Measurements from ENCODE around the gene SPOCK2. TPM values are rescaled to one million over a fixed set of nuclear protein-coding genes. Genes with fewer than 3 reads are reported as not detected.

SPOCK2 gene
- total RNA-seq, 1 donor from 2014 or later: 3.2 TPM

GRCh38 chr10:72089618-72090017 is 1.3 kb upstream of the SPOCK2 start:
- Histone ChIP-seq H3K4me2 (peak overlapping the region; percentile 94), H3K27ac (no peak overlapping the region), H3K9ac (no peak overlapping the region), H3F3A (ENCODE audit: low read depth) (peaks cover 30% of the 10 kb centered on the region), H2AFZ (replicated peaks) (no peak overlapping the region), H3K4me3 (no peak overlapping the region), H3K9me3 (ENCODE audit: low read depth) (no peaks in the 10 kb centered on the region), H3K36me3 (no peaks in the 10 kb centered on the region), H3K27me3 (peaks cover 60% of the 10 kb centered on the region), H3K4me1 (peaks cover 42% of the 10 kb centered on the region), H3K79me2 (ENCODE audit: low read depth) (no peaks in the 10 kb centered on the region), H4K20me1 (ENCODE audit: low read depth) (no peaks in the 10 kb centered on the region)
- H3K4me3 Mint-ChIP-seq: peak overlapping the region; percentile 27
- TF ChIP-seq, protein P1, sequence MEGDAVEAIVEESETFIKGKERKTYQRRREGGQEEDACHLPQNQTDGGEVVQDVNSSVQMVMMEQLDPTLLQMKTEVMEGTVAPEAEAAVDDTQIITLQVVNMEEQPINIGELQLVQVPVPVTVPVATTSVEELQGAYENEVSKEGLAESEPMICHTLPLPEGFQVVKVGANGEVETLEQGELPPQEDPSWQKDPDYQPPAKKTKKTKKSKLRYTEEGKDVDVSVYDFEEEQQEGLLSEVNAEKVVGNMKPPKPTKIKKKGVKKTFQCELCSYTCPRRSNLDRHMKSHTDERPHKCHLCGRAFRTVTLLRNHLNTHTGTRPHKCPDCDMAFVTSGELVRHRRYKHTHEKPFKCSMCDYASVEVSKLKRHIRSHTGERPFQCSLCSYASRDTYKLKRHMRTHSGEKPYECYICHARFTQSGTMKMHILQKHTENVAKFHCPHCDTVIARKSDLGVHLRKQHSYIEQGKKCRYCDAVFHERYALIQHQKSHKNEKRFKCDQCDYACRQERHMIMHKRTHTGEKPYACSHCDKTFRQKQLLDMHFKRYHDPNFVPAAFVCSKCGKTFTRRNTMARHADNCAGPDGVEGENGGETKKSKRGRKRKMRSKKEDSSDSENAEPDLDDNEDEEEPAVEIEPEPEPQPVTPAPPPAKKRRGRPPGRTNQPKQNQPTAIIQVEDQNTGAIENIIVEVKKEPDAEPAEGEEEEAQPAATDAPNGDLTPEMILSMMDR (IDR thresholded peaks at IDR 0.05): no peak
- TF ChIP-seq EZH2phosphoT487 (IDR thresholded peaks at IDR 0.05) (no peak), EZH2 (IDR thresholded peaks at IDR 0.05) (no peak)
- no peak for DNase-seq (ENCODE audit: low spot score)
- no peak overlapping the region for H3K27ac Mint-ChIP-seq
- no peaks in the 10 kb centered on the region for H3K9me3 Mint-ChIP-seq
- peaks cover 6% of the 10 kb centered on the region for H3K36me3 Mint-ChIP-seq
- H3K4me1 Mint-ChIP-seq: peaks cover 45% of the 10 kb centered on the region
- H3K27me3 Mint-ChIP-seq (ENCODE audit: insufficient read depth, low read depth): peaks cover 34% of the 10 kb centered on the region

DNA sequence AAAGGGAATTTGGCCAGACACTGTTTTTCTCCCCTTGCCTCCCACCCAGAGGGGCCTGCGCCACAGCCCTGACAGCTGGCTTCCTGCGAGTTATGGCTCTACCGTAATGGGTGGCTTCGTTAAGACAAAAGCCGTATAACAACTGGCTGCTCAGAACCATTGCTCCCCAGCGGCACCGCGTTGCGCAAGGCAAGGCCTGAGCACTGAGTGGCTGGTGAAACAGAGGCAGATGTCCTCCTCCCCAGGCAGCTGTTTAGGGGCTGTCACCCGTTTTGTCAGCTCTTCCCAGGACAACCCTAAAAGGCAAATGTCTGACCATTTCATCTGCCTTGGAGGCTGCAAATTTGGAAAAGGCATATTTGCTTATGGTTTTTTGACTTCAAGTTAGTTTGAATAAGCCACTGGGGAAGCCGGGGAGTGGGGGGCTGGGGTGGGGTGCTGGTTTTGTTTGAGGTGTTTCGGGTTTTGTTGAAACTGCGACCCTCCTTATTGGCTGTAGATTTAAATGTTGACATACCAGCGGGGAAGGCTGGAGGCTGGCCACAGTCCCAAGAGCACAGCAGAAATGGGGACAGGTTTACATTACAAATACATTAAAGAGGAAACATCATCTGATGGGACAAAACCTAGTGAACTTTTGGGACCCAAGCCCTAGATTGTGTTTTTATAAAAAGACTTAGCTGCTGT is 681 bp upstream of the SPOCK2 start:
- Histone ChIP-seq H3K27ac (no peak overlapping the region), H3K79me2 (ENCODE audit: low read depth) (no peaks in the 10 kb centered on the region), H4K20me1 (ENCODE audit: low read depth) (no peaks in the 10 kb centered on the region), H2AFZ (replicated peaks) (no peak overlapping the region), H3K4me1 (peaks cover 42% of the 10 kb centered on the region), H3K36me3 (no peaks in the 10 kb centered on the region), H3K27me3 (peaks cover 66% of the 10 kb centered on the region), H3K9me3 (ENCODE audit: low read depth) (no peaks in the 10 kb centered on the region), H3K9ac (no peak overlapping the region), H3K4me2 (peak overlapping the region; percentile 94), H3K4me3 (peak overlapping the region; percentile 62), H3F3A (ENCODE audit: low read depth) (peaks cover 30% of the 10 kb centered on the region)
- DNase-seq (ENCODE audit: low spot score): peak; percentile 60
- peaks cover 34% of the 10 kb centered on the region for H3K27me3 Mint-ChIP-seq (ENCODE audit: insufficient read depth, low read depth)
- peak overlapping the region; percentile 94 for H3K4me3 Mint-ChIP-seq
- H3K4me1 Mint-ChIP-seq: peaks cover 45% of the 10 kb centered on the region
- H3K36me3 Mint-ChIP-seq: peaks cover 4% of the 10 kb centered on the region
- no peaks in the 10 kb centered on the region for H3K9me3 Mint-ChIP-seq
- H3K27ac Mint-ChIP-seq: no peak overlapping the region
- TF ChIP-seq EZH2 (IDR thresholded peaks at IDR 0.05) (no peak), EZH2phosphoT487 (IDR thresholded peaks at IDR 0.05) (no peak)
- TF ChIP-seq, protein P1 (IDR thresholded peaks at IDR 0.05): no peak

- Histone ChIP-seq H3K79me2 (ENCODE audit: low read depth) (no peaks in the 10 kb centered on the region), H3F3A (ENCODE audit: low read depth) (peaks cover 30% of the 10 kb centered on the region), H3K27ac (no peak overlapping the region), H3K9me3 (ENCODE audit: low read depth) (no peaks in the 10 kb centered on the region), H3K4me3 (peak overlapping the region; percentile 62), H3K4me2 (peak overlapping the region; percentile 94), H3K4me1 (peaks cover 42% of the 10 kb centered on the region), H2AFZ (replicated peaks) (peak overlapping the region; percentile 70), H3K36me3 (no peaks in the 10 kb centered on the region), H4K20me1 (ENCODE audit: low read depth) (no peaks in the 10 kb centered on the region), H3K9ac (no peak overlapping the region), H3K27me3 (peaks cover 70% of the 10 kb centered on the region)
- Mint-ChIP-seq H3K36me3 (peaks cover 4% of the 10 kb centered on the region), H3K27me3 (ENCODE audit: insufficient read depth, low read depth) (peaks cover 36% of the 10 kb centered on the region), H3K9me3 (no peaks in the 10 kb centered on the region), H3K4me1 (peaks cover 45% of the 10 kb centered on the region), H3K27ac (no peak overlapping the region), H3K4me3 (peak overlapping the region; percentile 78)
- TF ChIP-seq EZH2phosphoT487 (IDR thresholded peaks at IDR 0.05) (peak; percentile 93), EZH2 (IDR thresholded peaks at IDR 0.05) (no peak)
- TF ChIP-seq, protein P1 (IDR thresholded peaks at IDR 0.05): no peak
- DNase-seq (ENCODE audit: low spot score): peak; percentile 39
Measured at GRCh38 chr10:72087392-72087968, 871 bp downstream of the SPOCK2 start.

Measured in neural progenitor cell (in vitro differentiated cells).